Activated T-cell treated with anti-CD3 and anti-CD28 coated beads, Interleukin-2, amount 50 U/mL, for 4 hours (primary cell): ENCODE data around the gene ARID3B. TPM values are rescaled to one million over a fixed set of nuclear protein-coding genes. Genes with fewer than 3 reads are reported as not detected.
"Not testable (repeated sequence)": the region's sequence is repeated elsewhere in the genome, so short reads cannot be mapped to it uniquely, and the experiment has no call there.

Experiments
- ATAC-seq, 2 donors: fragments of 200-7000 bp; cut with Tn5 transposase; one replicate each; pipeline ENCODE4 v1.10.0; 2021
- DNase-seq: peaks from one replicate; pipeline ENCODE4 v3.0.0-alpha.2; 2020
- H3K27me3 Mint-ChIP-seq: one replicate; pipeline ENCODE4 v1.8.0; 2021; ENCODE audit warnings: low read depth, mixed read lengths
- H3K36me3 Mint-ChIP-seq: one replicate; pipeline ENCODE4 v1.8.0; 2022; ENCODE audit warnings: mixed read lengths; ENCODE audit not compliant: insufficient read depth
- H3K4me1 Mint-ChIP-seq: one replicate; pipeline ENCODE4 v1.8.0; 2021; ENCODE audit warnings: low read depth, mixed read lengths
- H3K4me3 Mint-ChIP-seq: one replicate; pipeline ENCODE4 v1.8.0; 2021; ENCODE audit warnings: mild to moderate bottlenecking, moderate library complexity, mixed read lengths
- H3K9me3 Mint-ChIP-seq: one replicate; pipeline ENCODE4 v1.8.0; 2021; ENCODE audit warnings: mixed read lengths
- total RNA-seq, 3 donors: library from RNA; stranded (reverse); gene quantifications; one replicate each; pipeline ENCODE4 v1.2.1, GENCODE V29; 2021

Gene ARID3B, protein sequence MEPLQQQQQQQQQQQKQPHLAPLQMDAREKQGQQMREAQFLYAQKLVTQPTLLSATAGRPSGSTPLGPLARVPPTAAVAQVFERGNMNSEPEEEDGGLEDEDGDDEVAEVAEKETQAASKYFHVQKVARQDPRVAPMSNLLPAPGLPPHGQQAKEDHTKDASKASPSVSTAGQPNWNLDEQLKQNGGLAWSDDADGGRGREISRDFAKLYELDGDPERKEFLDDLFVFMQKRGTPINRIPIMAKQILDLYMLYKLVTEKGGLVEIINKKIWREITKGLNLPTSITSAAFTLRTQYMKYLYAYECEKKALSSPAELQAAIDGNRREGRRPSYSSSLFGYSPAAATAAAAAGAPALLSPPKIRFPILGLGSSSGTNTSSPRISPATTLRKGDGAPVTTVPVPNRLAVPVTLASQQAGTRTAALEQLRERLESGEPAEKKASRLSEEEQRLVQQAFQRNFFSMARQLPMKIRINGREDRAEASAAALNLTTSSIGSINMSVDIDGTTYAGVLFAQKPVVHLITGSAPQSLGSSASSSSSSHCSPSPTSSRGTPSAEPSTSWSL
- total RNA-seq: 10 to 100 TPM; 15.4 to 23.0 (median 21.8) TPM

DNA sequence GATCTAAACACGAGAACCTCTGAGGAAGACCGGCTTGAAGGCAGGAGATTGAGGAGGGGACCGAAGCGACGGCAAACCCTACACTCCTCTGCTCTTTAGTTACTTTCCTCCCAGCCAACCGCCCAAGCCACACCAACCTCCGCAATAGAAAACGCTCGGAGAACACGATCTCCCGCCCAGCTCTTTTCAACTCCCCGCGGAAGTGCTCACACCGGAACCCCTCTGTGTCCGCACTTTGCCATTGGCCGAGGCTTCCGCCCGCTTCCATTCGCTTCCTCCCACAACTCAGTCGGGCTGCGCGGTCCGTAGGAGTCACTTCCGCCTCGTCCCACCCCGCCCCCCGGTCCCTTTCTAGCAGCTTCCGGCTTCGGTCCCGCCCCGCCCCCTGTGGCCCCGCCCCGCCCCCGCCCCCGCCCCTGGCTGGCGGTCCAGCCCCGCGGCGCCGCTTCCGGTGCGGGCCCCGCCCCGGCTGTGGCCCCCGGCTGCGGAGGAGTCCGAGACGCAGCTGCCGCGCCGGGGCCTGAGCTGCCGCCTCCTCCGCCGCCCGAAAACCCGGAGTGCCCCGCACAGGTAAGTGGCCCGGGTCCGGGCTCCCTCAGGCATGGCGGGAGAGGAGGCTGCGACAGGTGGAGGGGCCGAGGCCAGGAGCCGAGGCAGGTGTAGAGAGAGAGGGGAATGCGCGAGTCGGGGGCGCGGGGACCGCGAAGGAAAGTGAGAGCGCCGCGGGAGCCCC lies at the start of gene ARID3B:
Gene ARID3B, plus strand, starts transcription at position 460 of the 733 bp plus-strand sequence. CDS start 2,717 bp downstream, outside the sequence.
- Mint-ChIP-seq H3K27me3 (no peaks in the 10 kb centered on the region), H3K36me3 (peaks cover 5% of the 10 kb centered on the region)
- peak; percentile 89 to 90 for ATAC-seq

DNA sequence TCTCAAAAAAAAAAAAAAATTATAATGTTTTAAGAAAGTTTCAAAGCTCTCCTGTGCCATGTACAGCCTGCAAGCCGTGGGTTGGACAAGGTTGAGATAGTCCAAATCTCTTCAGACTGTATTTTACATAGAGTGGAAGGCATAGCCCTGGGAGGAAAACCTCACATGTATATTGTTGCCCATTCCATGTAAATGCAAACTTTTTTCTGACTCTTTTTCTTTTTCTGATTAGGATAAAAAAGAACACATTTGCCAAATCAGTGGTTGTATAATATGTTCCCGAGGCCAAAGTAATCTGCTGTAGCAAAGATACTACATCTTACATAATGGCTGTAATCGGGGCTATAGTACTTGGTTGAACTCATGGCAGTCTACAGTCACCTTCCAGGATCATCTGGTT lies 44.4 kb upstream of the ARID3B start:
- Mint-ChIP-seq H3K4me3 (no peak overlapping the region), H3K27me3 (no peaks in the 10 kb centered on the region), H3K9me3 (no peaks in the 10 kb centered on the region), H3K4me1 (no peaks in the 10 kb centered on the region), H3K36me3 (peaks cover 8% of the 10 kb centered on the region)
- no peak for DNase-seq
- ATAC-seq: no peak

More for the DNA sequence above, at the start of gene ARID3B:
- peak; percentile 94 for DNase-seq
- Mint-ChIP-seq H3K4me1 (peaks cover 51% of the 10 kb centered on the region), H3K9me3 (no peaks in the 10 kb centered on the region), H3K4me3 (peak within 1 kb of the TSS; percentile 95)

DNA sequence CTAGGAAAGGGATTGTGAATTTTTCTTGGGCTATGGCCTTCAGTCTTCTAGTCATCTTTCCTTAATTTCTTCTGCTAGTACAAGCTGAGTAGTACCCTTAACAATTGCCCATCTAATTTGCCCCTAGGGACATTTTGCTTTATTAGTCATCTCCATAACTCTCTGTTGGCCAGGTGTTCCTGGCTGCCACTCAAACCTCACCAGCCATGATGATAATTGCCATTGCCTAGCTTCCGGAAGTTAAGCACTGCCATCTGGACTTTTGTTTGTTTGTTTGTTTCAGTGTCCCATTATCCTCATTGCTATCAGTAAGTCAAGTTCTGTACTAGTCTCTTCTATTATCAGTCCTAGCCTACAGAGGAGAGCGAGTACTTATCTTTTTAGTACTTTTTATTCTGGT lies 43.4 kb upstream of the ARID3B start:
- Mint-ChIP-seq H3K4me1 (no peaks in the 10 kb centered on the region), H3K4me3 (no peak overlapping the region), H3K27me3 (no peaks in the 10 kb centered on the region), H3K9me3 (no peaks in the 10 kb centered on the region), H3K36me3 (peaks cover 9% of the 10 kb centered on the region)
- DNase-seq (no peak), ATAC-seq (no peak)

DNA sequence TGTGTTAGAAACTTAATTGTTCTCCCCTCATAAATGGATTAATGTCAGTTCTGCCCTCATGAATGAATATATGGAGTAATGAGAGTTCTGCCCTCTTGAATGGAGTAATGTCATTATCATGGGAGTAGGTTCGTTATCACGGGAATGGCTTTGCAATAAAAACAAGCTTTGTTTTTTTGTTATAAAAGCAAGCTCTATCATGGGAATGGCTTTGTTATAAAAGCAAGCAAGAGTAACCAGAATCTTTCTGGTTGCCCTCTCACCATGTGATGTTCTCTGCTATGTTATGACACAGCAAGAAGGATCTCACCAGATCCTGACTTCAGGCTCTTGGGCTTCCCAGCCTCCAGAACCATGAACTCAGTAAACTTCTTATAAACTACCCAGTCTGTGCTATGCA lies 41.7 kb upstream of the ARID3B start:
- no peaks in the 10 kb centered on the region for H3K4me1 Mint-ChIP-seq
- ATAC-seq (no peak), DNase-seq (no peak)
- peaks cover 17% of the 10 kb centered on the region for H3K36me3 Mint-ChIP-seq
- H3K9me3 Mint-ChIP-seq: no peaks in the 10 kb centered on the region
- no peak overlapping the region for H3K4me3 Mint-ChIP-seq
- H3K27me3 Mint-ChIP-seq: no peaks in the 10 kb centered on the region

DNA sequence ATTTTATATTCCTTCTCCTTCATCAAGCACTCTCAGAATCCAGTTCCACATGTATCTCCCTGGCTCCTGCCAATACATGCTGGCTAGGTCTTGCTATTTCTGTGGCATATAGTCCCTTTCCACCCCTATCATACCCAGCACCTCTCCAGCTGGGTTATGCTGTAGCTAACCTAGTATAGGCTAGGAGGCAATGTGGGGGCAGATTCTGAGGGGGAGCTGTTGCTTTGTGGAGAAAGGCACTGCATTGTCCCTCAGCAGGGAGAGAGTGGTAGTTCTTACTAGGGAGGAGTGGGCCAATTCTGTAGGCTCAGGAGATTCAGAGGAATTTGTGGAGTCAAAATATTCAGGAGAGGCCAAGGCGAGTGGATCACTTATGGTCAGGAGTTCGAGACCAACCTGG lies 40.6 kb upstream of the ARID3B start:
- no peak overlapping the region for H3K4me3 Mint-ChIP-seq
- H3K4me1 Mint-ChIP-seq: no peaks in the 10 kb centered on the region
- H3K9me3 Mint-ChIP-seq: no peaks in the 10 kb centered on the region
- peaks cover 22% of the 10 kb centered on the region for H3K36me3 Mint-ChIP-seq
- no peaks in the 10 kb centered on the region for H3K27me3 Mint-ChIP-seq
- ATAC-seq (no peak), DNase-seq (no peak)

DNA sequence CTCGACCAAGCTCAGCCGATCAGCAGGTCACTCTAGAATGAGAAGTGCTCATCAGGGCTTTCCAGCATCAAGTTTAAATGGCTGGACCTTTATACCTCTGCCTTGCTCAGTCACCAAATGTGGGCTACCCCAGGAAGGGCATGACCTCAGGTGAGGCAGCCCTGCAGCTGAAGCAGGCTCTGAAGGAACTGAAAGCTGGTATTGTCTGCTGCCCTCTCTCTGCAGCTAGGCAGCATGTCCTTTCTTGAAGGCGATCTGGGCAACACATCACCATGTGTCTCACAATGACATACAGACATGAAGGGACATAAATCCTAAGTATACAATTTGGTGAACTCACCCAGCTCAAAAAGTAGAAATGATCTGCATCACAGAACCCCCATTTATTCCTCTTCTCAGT lies 38.7 kb upstream of the ARID3B start:
- no peak for DNase-seq
- H3K36me3 Mint-ChIP-seq: peaks cover 29% of the 10 kb centered on the region
- H3K4me1 Mint-ChIP-seq: no peaks in the 10 kb centered on the region
- H3K9me3 Mint-ChIP-seq: no peaks in the 10 kb centered on the region
- ATAC-seq: no peak
- H3K27me3 Mint-ChIP-seq: no peaks in the 10 kb centered on the region
- no peak overlapping the region for H3K4me3 Mint-ChIP-seq

DNA sequence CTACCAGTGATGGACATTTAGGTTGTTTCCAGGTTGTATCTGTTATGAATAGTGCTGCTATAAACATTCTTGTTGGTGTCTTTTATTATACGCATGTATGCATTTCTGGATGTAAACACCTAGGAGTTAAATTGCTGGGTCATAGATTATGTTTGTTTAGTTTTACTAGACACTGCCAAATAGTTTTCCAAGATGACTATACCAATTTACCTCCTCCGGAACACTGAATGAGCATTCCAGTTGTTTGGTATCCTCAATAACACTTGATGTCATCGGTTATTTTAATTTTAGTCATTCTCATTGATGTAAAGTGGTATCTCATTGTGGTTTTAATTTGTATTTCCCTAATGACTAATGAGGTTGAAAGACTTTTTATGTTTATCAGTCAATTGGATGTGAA lies 36.6 kb upstream of the ARID3B start:
- no peak overlapping the region for H3K4me3 Mint-ChIP-seq
- no peaks in the 10 kb centered on the region for H3K4me1 Mint-ChIP-seq
- H3K36me3 Mint-ChIP-seq: peaks cover 27% of the 10 kb centered on the region
- no peaks in the 10 kb centered on the region for H3K27me3 Mint-ChIP-seq
- ATAC-seq (no peak), DNase-seq (no peak)
- H3K9me3 Mint-ChIP-seq: no peaks in the 10 kb centered on the region

DNA sequence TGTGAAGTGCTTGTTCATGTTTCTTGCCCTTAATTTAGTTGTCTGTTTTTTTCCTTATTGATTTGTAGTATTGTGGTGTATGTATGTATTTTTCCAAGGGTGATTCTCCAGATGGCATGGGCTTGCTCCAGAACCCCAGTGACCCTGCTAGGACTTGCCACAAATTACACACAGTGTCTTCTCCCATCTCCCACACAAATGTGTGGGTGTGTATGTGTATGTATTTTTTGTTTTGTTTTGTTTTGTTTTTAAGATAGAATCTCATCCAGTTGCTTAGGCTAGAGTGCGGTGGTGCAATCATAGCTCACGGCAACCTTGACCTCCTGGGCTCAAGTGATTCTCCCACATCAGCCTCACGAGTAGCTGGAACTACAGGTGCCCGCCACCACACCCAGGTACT lies 36.2 kb upstream of the ARID3B start:
- Mint-ChIP-seq H3K4me3 (no peak overlapping the region), H3K36me3 (peaks cover 27% of the 10 kb centered on the region), H3K9me3 (no peaks in the 10 kb centered on the region), H3K27me3 (no peaks in the 10 kb centered on the region), H3K4me1 (no peaks in the 10 kb centered on the region)
- no peak for ATAC-seq
- no peak for DNase-seq

DNA sequence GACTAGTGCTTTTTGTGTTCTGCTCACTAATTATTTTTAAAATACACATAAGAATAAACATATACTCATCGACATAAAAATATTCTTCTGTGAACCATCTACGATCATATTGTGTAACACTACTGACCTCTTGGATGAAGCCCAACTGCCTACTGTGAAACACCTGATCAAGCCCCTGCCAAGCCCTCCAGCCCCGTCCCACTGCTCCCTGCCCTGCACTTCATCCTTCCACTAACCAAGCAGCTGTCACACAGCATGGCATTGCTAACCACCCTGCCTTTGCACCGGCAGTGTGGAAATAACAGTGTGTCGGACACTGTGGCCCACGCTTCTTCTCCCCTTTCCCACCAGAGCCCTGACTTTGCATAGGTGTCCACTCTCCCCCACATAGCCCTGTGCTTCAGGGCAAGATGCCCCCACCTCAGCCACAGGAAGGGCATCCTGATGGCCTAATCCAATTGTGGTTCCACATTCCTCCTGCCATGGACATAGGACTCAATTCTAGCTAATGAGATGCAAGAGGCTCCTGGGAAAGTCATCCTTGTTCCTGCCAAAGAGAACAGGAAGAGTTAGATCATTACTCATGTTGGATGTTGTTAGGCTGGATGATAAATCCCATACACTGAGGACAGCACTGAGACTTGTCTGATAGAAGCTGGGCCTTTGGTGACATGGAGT lies 35.0 kb upstream of the ARID3B start:
- Mint-ChIP-seq H3K27me3 (no peaks in the 10 kb centered on the region), H3K4me1 (no peaks in the 10 kb centered on the region), H3K36me3 (peaks cover 27% of the 10 kb centered on the region), H3K9me3 (no peaks in the 10 kb centered on the region), H3K4me3 (no peak overlapping the region)
- no peak for ATAC-seq
- no peak for DNase-seq

DNA sequence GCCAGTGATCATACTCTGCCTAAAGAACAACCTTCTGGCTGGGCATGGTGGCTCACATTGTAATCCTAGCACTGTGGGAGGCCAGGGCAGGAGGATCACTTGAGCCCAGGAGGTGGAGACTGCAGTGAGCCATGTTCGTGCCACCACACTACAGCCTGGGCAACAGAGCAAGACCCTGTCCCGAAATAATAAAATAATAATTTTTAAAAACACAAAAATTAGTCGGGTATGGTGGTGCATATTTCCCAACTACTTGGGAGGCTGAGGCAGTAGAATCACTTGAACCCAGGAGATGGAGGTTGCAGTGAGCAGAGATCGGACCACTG lies 34.5 kb upstream of the ARID3B start:
- Mint-ChIP-seq H3K36me3 (peaks cover 27% of the 10 kb centered on the region), H3K27me3 (no peaks in the 10 kb centered on the region), H3K9me3 (no peaks in the 10 kb centered on the region), H3K4me1 (no peaks in the 10 kb centered on the region), H3K4me3 (no peak overlapping the region)
- no peak for ATAC-seq
- DNase-seq: no peak

DNA sequence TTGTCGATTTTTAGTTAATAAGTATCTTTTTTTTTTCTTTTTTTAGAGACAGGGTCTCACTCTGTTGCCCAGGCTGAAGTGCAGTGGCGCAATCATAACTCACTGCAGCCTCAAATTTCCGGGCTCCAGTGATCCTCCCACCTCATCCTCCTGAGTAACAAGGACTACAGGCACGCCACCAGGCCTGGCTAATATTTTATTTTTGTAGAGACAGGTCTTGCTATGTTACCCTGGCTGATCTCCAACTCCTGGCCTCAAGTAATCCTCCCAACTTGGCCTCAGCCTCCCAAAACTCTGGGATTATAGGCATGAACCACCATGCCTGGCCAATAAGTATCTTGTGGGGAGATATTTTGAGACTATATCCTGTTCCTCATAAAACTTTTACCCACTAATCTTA lies 29.4 kb upstream of the ARID3B start:
- no peaks in the 10 kb centered on the region for H3K27me3 Mint-ChIP-seq
- peaks cover 7% of the 10 kb centered on the region for H3K4me1 Mint-ChIP-seq
- no peaks in the 10 kb centered on the region for H3K36me3 Mint-ChIP-seq
- H3K9me3 Mint-ChIP-seq: no peaks in the 10 kb centered on the region
- H3K4me3 Mint-ChIP-seq: no peak overlapping the region
- no peak for ATAC-seq
- no peak for DNase-seq

DNA sequence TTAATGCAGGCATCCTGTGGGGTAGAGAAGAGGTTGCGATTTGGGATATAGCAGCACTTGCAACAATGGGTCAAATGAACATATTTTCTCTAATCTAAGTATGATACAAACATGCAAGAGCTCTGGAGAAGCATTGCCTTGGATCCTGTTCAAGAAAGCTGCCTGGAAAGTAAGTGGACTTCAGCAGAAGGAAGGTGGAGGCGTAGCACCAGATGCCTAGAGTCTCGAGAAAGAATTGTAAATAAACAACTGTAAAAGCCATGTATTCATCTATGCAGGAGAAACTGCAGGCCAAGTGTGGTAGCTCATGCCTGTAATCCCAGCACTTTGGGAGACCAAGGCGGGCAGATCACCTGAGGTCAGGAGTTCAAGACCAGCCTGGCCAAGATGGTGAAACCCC lies 27.0 kb upstream of the ARID3B start:
- DNase-seq, H3K36me3 Mint-ChIP-seq, H3K4me3 Mint-ChIP-seq, H3K9me3 Mint-ChIP-seq, H3K27me3 Mint-ChIP-seq, ATAC-seq, H3K4me1 Mint-ChIP-seq: not testable (repeated sequence)

DNA sequence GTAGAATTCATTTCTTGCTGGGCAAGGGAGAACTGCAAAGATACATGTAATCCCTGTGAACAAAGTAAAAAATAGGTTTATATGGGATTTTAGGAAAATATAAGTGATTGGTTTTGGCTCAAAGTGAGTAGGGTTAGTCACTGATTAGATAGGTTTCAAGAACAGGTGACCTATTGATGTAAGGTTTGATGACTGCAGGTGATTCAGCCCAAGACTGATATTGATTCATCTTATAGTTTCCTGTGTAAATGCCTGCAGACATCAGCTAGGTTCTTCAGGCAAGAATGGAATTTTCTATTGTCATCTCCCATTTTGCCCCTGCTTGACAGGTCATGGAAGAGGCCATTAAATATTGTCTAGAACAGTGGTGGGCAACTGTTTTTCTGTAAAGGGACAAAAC lies 23.9 kb upstream of the ARID3B start:
- no peak for DNase-seq
- peaks cover 2% of the 10 kb centered on the region for H3K4me1 Mint-ChIP-seq
- no peaks in the 10 kb centered on the region for H3K36me3 Mint-ChIP-seq
- H3K27me3 Mint-ChIP-seq: no peaks in the 10 kb centered on the region
- no peak for ATAC-seq
- no peaks in the 10 kb centered on the region for H3K9me3 Mint-ChIP-seq
- H3K4me3 Mint-ChIP-seq: no peak overlapping the region

DNA sequence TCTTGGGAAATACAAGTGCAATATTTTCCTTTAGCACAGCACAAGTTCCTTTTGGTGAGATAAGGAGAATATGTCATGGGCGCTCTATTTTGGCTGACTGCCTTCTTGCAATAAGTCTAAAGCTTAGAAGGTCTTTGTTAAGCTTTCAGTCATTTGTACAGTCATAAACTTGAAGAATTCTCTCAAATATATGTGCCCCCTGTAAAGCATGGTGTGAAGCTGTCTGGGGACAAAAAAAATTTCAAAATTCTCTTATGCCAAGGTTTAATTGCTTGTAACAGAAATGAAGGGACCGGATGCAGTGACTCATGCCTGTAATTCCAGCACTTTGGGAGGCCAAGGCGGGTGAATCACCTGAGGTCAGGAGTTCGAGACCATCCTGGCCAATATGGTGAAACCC lies 21.7 kb upstream of the ARID3B start:
- H3K9me3 Mint-ChIP-seq: no peaks in the 10 kb centered on the region
- no peak for ATAC-seq
- no peaks in the 10 kb centered on the region for H3K4me1 Mint-ChIP-seq
- DNase-seq: no peak
- no peak overlapping the region for H3K4me3 Mint-ChIP-seq
- H3K27me3 Mint-ChIP-seq: no peaks in the 10 kb centered on the region
- H3K36me3 Mint-ChIP-seq: no peaks in the 10 kb centered on the region
